Nephron progenitor cell (in vitro differentiated cells): ENCODE measurements around the gene ZNF615.
"Not testable (repeated sequence)": the region's sequence is repeated elsewhere in the genome, so short reads cannot be mapped to it uniquely, and the experiment has no call there.

ENCODE experiments used
- DNase-seq: peaks from one replicate; pipeline ENCODE4 v3.0.0; 2021
- H3K27ac Mint-ChIP-seq: 2 replicates; pipeline ENCODE4 v1.8.0; 2021; ENCODE audit warnings: mild to moderate bottlenecking, moderate library complexity, mixed read lengths
- H3K27me3 Mint-ChIP-seq: 2 replicates; pipeline ENCODE4 v1.8.0; 2021; ENCODE audit warnings: mild to moderate bottlenecking, low read depth, mixed read lengths; ENCODE audit not compliant: poor library complexity
- H3K36me3 Mint-ChIP-seq: 2 replicates; pipeline ENCODE4 v1.8.0; 2021; ENCODE audit warnings: low read depth, mixed read lengths
- H3K4me1 Mint-ChIP-seq: 2 replicates; pipeline ENCODE4 v1.8.0; 2021; ENCODE audit warnings: mixed read lengths
- H3K4me3 Mint-ChIP-seq: 2 replicates; pipeline ENCODE4 v1.8.0; 2021; ENCODE audit warnings: mild to moderate bottlenecking, moderate library complexity, mixed read lengths
- H3K9me3 Mint-ChIP-seq: 2 replicates; pipeline ENCODE4 v1.8.0; 2021; ENCODE audit warnings: mild to moderate bottlenecking, moderate library complexity, mixed read lengths
- CTCF ChIP-seq: fragments of 200-600 bp; sonication (generic); IDR thresholded peaks from 2 replicates; pipeline ENCODE4 v1.5.0; 2021; ENCODE audit warnings: antibody characterized with exemption

The ZNF615 gene

GRCh38 chr19:52007806-52008557 lies at the start of gene ZNF615:
ZNF615 (minus strand) TSS chr19:52008211; CDS start chr19:52003711, 4,500 bp downstream.
- Mint-ChIP-seq H3K9me3 (peaks cover 96% of the 10 kb centered on the region), H3K4me1 (peaks cover 16% of the 10 kb centered on the region), H3K36me3 (peaks cover 94% of the 10 kb centered on the region), H3K4me3 (peak within 1 kb of the TSS; percentile 100), H3K27ac (peak within 1 kb of the TSS; percentile 98), H3K27me3 (no peaks in the 10 kb centered on the region)
- peak; percentile 91 for DNase-seq
- no peak for TF ChIP-seq CTCF

DNA sequence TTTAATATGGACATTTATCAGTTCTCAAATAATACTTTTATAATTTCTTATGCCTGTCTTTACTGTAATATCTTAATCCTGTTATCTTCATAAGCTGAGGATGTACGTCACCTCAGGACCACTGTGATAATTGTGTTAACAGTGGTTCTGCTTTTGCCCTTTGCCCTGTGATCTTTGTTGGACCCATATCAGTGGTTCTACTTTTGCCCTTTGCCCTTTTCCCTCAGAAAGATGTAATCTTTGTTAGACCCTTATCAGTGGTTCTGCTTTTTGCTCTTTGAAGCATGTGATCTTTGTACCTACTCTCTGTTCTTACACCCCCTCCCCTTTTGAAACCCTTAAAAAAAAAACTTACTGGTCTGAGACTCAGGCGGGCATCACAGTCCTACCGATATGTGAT lies 48.5 kb upstream of the ZNF615 start:
- not testable (repeated sequence) for H3K4me3 Mint-ChIP-seq, H3K27me3 Mint-ChIP-seq, H3K27ac Mint-ChIP-seq, DNase-seq, H3K4me1 Mint-ChIP-seq
- peaks cover 98% of the 10 kb centered on the region for H3K9me3 Mint-ChIP-seq
- peaks cover 88% of the 10 kb centered on the region for H3K36me3 Mint-ChIP-seq

GRCh38 chr19:52051736-52052135 lies 43.7 kb upstream of the ZNF615 start:
- H3K27me3 Mint-ChIP-seq, DNase-seq, H3K27ac Mint-ChIP-seq, H3K4me3 Mint-ChIP-seq: not testable (repeated sequence)
- peaks cover 88% of the 10 kb centered on the region for H3K36me3 Mint-ChIP-seq
- peaks cover 15% of the 10 kb centered on the region for H3K4me1 Mint-ChIP-seq
- peaks cover 98% of the 10 kb centered on the region for H3K9me3 Mint-ChIP-seq

GRCh38 chr19:52048555-52049501 lies 40.8 kb upstream of the ZNF615 start, which contains the start of gene ZNF432:
ZNF432 (minus strand) TSS chr19:52048838; CDS start chr19:52046868, 1,970 bp downstream.
- peaks cover 3% of the 10 kb centered on the region for H3K27me3 Mint-ChIP-seq
- H3K9me3 Mint-ChIP-seq, result peaks cover 98% of the 10 kb centered on the region
- H3K27ac Mint-ChIP-seq, result peak within 1 kb of the TSS; percentile 99
- peak; percentile 90 for DNase-seq
- peaks cover 15% of the 10 kb centered on the region for H3K4me1 Mint-ChIP-seq
- no peak for TF ChIP-seq CTCF
- H3K36me3 Mint-ChIP-seq, result peaks cover 89% of the 10 kb centered on the region
- H3K4me3 Mint-ChIP-seq, result peak within 1 kb of the TSS; percentile 94

DNA sequence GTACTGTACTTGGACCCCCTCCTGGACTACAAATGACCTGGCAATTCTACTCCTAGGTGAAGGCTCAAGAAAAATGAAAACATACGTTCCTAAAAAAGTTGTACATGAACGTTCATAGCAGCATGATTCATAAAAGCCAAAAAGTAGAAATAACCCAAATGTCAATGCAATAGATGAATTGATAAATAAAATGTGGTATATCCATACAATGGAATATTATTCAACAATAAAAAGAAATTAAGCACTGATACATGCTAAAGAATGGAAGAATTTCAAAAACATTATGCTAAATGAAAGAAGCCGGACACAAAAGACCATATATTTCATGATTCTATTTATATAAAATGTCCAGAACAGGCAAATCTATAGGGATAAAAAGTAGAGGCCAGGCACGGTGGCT lies 31.2 kb upstream of the ZNF615 start:
- Mint-ChIP-seq H3K4me3 (no peak overlapping the region), H3K4me1 (no peaks in the 10 kb centered on the region), H3K9me3 (peaks cover 97% of the 10 kb centered on the region), H3K27me3 (peaks cover 11% of the 10 kb centered on the region), H3K36me3 (peaks cover 98% of the 10 kb centered on the region), H3K27ac (no peak overlapping the region)
- no peak for DNase-seq
- no peak for TF ChIP-seq CTCF

DNA sequence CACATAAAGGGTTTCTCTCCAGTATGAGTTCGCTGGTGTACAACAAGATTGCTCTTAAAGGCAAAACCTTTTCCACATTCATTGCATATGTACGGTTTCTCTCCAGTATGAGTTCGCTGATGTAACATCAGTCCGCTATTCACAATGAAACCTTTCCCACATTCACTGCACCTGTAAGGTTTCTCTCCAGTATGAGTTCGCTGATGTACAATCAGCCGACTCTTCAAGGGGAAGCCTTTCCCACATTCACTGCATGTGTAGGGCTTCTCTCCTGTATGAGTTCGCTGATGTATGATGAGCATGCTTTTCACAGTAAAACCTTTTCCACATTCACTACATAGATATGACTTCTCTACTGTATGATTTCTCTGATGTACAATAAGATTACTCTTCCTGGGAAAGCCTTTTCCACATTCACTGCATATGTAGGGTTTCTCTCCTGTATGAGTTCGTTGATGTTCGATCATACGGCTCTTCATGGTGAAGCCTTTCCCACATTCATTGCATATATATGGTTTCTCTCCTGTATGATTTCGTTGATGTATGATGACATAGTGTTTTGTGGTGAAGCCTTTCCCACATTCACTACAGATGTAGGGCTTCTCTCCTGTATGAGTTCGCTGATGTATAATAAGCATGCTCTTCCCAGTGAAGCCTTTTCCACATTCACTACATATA lies 26.2 kb upstream of the ZNF615 start:
- Mint-ChIP-seq H3K4me3 (no peak overlapping the region), H3K36me3 (peaks cover 100% of the 10 kb centered on the region), H3K27me3 (peaks cover 14% of the 10 kb centered on the region), H3K9me3 (peaks cover 100% of the 10 kb centered on the region), H3K4me1 (no peaks in the 10 kb centered on the region), H3K27ac (no peak overlapping the region)
- no peak for DNase-seq
- no peak for TF ChIP-seq CTCF
